SKM-1 (cell line): Measurements from ENCODE around the gene BIRC2.

Source experiments
- DNase-seq: peaks from one replicate; lab custom pipeline; 2025; ENCODE audit not compliant: unreplicated experiment; lab: John Stamatoyannopoulos, UW

Gene BIRC2

GRCh38 chr11:102399189-102399588 lies 52.2 kb downstream of the BIRC2 start:
- no peak for DNase-seq

- no peak for DNase-seq
These were observed 53.6 kb downstream of the BIRC2 start for GRCh38 chr11:102400603-102401002.

GRCh38 chr11:102401905-102402304 lies 54.9 kb downstream of the BIRC2 start:
- DNase-seq = no peak

GRCh38 chr11:102402548-102402947 lies 55.5 kb downstream of the BIRC2 start:
- no peak for DNase-seq

- no peak for DNase-seq
These were observed 58.5 kb downstream of the BIRC2 start for GRCh38 chr11:102405501-102405900.

GRCh38 chr11:102406099-102406498 lies 59.1 kb downstream of the BIRC2 start:
- no peak for DNase-seq

- DNase-seq = no peak
These were observed 60.9 kb downstream of the BIRC2 start for GRCh38 chr11:102407901-102408300.

- DNase-seq = no peak
These were observed 61.3 kb downstream of the BIRC2 start for GRCh38 chr11:102408339-102408738.

- no peak for DNase-seq
These were observed 63.4 kb downstream of the BIRC2 start for GRCh38 chr11:102410382-102410784.

- no peak for DNase-seq
These were observed 64.1 kb downstream of the BIRC2 start for GRCh38 chr11:102411142-102411541.

GRCh38 chr11:102413497-102413896 lies 66.5 kb downstream of the BIRC2 start:
- DNase-seq = no peak

- no peak for DNase-seq
These were observed 67.5 kb downstream of the BIRC2 start for GRCh38 chr11:102414559-102414958.

GRCh38 chr11:102415304-102415916 lies 68.4 kb downstream of the BIRC2 start:
- DNase-seq = no peak

GRCh38 chr11:102416976-102417375 lies 70.0 kb downstream of the BIRC2 start:
- DNase-seq = no peak

GRCh38 chr11:102419181-102419580 lies 72.2 kb downstream of the BIRC2 start:
- DNase-seq = no peak

GRCh38 chr11:102420547-102420946 lies 73.5 kb downstream of the BIRC2 start:
- no peak for DNase-seq

GRCh38 chr11:102421261-102421660 lies 74.2 kb downstream of the BIRC2 start:
- DNase-seq = no peak

- no peak for DNase-seq
These were observed 76.1 kb downstream of the BIRC2 start for GRCh38 chr11:102422817-102423712.

GRCh38 chr11:102423936-102424335 lies 76.9 kb downstream of the BIRC2 start:
- no peak for DNase-seq

GRCh38 chr11:102426000-102426399 lies 79.0 kb downstream of the BIRC2 start:
- DNase-seq = no peak

- no peak for DNase-seq
These were observed 79.6 kb downstream of the BIRC2 start for GRCh38 chr11:102426570-102426969.

- no peak for DNase-seq
These were observed 80.1 kb downstream of the BIRC2 start for GRCh38 chr11:102427068-102427467.
